HCT116 (cell line): ENCODE data around the gene VEPH1. TPM values are rescaled to one million over a fixed set of nuclear protein-coding genes. Genes with fewer than 3 reads are reported as not detected.

Source experiments
- ATAC-seq: fragments of 200-7000 bp; cut with Tn5 transposase; 2 replicates; pipeline ENCODE4 v1.9.1; 2020; ENCODE audit warnings: mild to moderate bottlenecking, moderate library complexity
- BruUV-seq: library from RNA; stranded (reverse); fragments of 400-500 nt; replicated peaks from 2 replicates; lab custom pipeline; 2021; lab: Mats Ljungman, UMichigan
- CTCF ChIA-PET: fragments of 300-600 bp; sonication (Branson Sonifier 250); formaldehyde crosslinking; loops from one replicate; lab custom pipeline; 2021; ENCODE audit warnings: antibody characterized with exemption; lab: Charles Lee
- POLR2A ChIA-PET: fragments of 300-600, 350-600 bp; sonication (Branson Sonifier 250); formaldehyde crosslinking; loops from one replicate; lab custom pipeline; 2021; ENCODE audit warnings: antibody characterized with exemption; lab: Charles Lee
- RAD21 ChIA-PET, 2 experiments: fragments of 300-600 bp; sonication (Branson Sonifier 250); formaldehyde crosslinking; loops; one replicate each; lab custom pipeline; 2023; ENCODE audit warnings: low total read pairs in 2 of 2; ENCODE audit not compliant: uncharacterized antibody in 2 of 2, unreplicated experiment in 2 of 2, low non-redundant PET in 1 of 2; lab: Charles Lee
- DNase-seq: peaks from one replicate; pipeline ENCODE4 v3.0.0-alpha.2; 2010; ENCODE audit warnings: low read depth, low spot score
- H2AFZ ChIP-seq: fragments of 200-600 bp; shearing (Covaris generic), sonication (generic); 2 replicates; pipeline ENCODE4 v1.6.1; 2017; ENCODE audit warnings: low read depth, mixed run types, mixed read lengths, antibody characterized with exemption, low read length; ENCODE audit not compliant: poor library complexity, severe bottlenecking
- H3K27ac ChIP-seq: 2 replicates; pipeline ENCODE4 v1.5.1; 2012; ENCODE audit warnings: low read depth, low read length
- H3K27me3 ChIP-seq: fragments of 200-600 bp; sonication (generic); 2 replicates; pipeline ENCODE4 v1.6.1; 2016; ENCODE audit warnings: mixed run types, low read length, mixed read lengths; ENCODE audit not compliant: insufficient read depth
- H3K36me3 ChIP-seq, 2 experiments: fragments of 200-500 bp in 1 of 2; fragments of 200-600 bp in 1 of 2; sonication (Bioruptor generic) in 1 of 2; sonication (generic) in 1 of 2; 2 replicates each; pipeline versions ENCODE4 v1.5.1 to v1.6.1; 2014 to 2016; ENCODE audit warnings: low read length in 2 of 2, inconsistent platforms in 1 of 2, mixed read lengths in 1 of 2, mixed run types in 1 of 2; ENCODE audit not compliant: insufficient read depth in 2 of 2, control insufficient read depth in 1 of 2
- H3K4me1 ChIP-seq, 2 experiments: fragments of 200-600 bp in 1 of 2; sonication (generic) in 1 of 2; 2 replicates each; pipeline versions ENCODE4 v1.5.1 to v1.6.1; 2012 to 2017; ENCODE audit warnings: low read length in 2 of 2, inconsistent platforms in 1 of 2, mild to moderate bottlenecking in 1 of 2, mixed read lengths in 1 of 2, mixed run types in 1 of 2, moderate library complexity in 1 of 2; ENCODE audit not compliant: insufficient read depth in 2 of 2, control insufficient read depth in 1 of 2
- H3K4me2 ChIP-seq: fragments of 200-600 bp; sonication (generic); 2 replicates; pipeline ENCODE4 v1.6.1; 2017; ENCODE audit warnings: mixed run types, low read length, mixed read lengths
- H3K4me3 ChIP-seq, 2 experiments: fragments of 200-600 bp in 1 of 2; sonication (generic) in 1 of 2; replicated peaks in 1 of 2; 2 replicates each; pipeline ENCODE4 v1.5.1; 2011 to 2016; ENCODE audit warnings: low read length in 2 of 2, control low read depth in 1 of 2, low read depth in 1 of 2, mild to moderate bottlenecking in 1 of 2, mixed read lengths in 1 of 2, mixed run types in 1 of 2
- H3K79me2 ChIP-seq: fragments of 200-600 bp; sonication (generic); 2 replicates; pipeline ENCODE4 v1.6.1; 2017; ENCODE audit warnings: mild to moderate bottlenecking, mixed run types, low read length, moderate library complexity, mixed read lengths; ENCODE audit not compliant: insufficient read depth
- H3K9ac ChIP-seq: fragments of 200-600 bp; sonication (generic); 2 replicates; pipeline ENCODE4 v1.6.1; 2016; ENCODE audit warnings: low read length, mixed read lengths
- H3K9me2 ChIP-seq: fragments of 200-600 bp; sonication (generic), shearing (Covaris generic); 2 replicates; pipeline ENCODE4 v1.6.1; 2017; ENCODE audit warnings: mixed run types, mild to moderate bottlenecking, moderate library complexity; ENCODE audit not compliant: insufficient read depth
- H3K9me3 ChIP-seq, 2 experiments: fragments of 200-500 bp in 1 of 2; fragments of 200-600 bp in 1 of 2; sonication (Bioruptor generic) in 1 of 2; sonication (generic) in 1 of 2; 2 replicates each; pipeline ENCODE4 v1.6.1; 2014 to 2017; ENCODE audit warnings: low read length in 2 of 2, mixed read lengths in 2 of 2, inconsistent platforms in 1 of 2, low read depth in 1 of 2, mild to moderate bottlenecking in 1 of 2, mixed run types in 1 of 2, moderate library complexity in 1 of 2; ENCODE audit not compliant: control insufficient read depth in 1 of 2, insufficient read depth in 1 of 2
- H4K20me1 ChIP-seq: fragments of 200-600 bp; sonication (generic), shearing (Covaris generic); 2 replicates; pipeline ENCODE4 v1.6.1; 2017; ENCODE audit warnings: mixed run types, mild to moderate bottlenecking, moderate library complexity; ENCODE audit not compliant: insufficient read depth
- CBX3 ChIP-seq: IDR thresholded peaks from 2 replicates; pipeline ENCODE4 v1.6.1; 2012; ENCODE audit warnings: low read depth
- EGR1 ChIP-seq: IDR thresholded peaks from 2 replicates; pipeline ENCODE4 v1.6.1; 2012; ENCODE audit warnings: low read depth
- ELF1 ChIP-seq: IDR thresholded peaks from 2 replicates; pipeline ENCODE4 v1.6.1; 2012; ENCODE audit warnings: low read depth, borderline replicate concordance
- EZH2 ChIP-seq: fragments of 200-600 bp; sonication (generic); IDR thresholded peaks from 2 replicates; pipeline ENCODE4 v1.6.1; 2017; ENCODE audit warnings: antibody characterized with exemption, mixed run types
- EZH2phosphoT487 ChIP-seq: fragments of 200-600 bp; IDR thresholded peaks from 2 replicates; pipeline ENCODE4 v1.6.1; 2018; ENCODE audit warnings: antibody characterized with exemption, borderline replicate concordance
- FOSL1 ChIP-seq: IDR thresholded peaks from 2 replicates; pipeline ENCODE4 v1.6.1; 2012; ENCODE audit warnings: low read depth
- JUND ChIP-seq: IDR thresholded peaks from 2 replicates; pipeline ENCODE4 v1.6.1; 2012
- POLR2AphosphoS5 ChIP-seq: IDR thresholded peaks from 2 replicates; pipeline ENCODE4 v1.6.1; 2011; ENCODE audit warnings: mild to moderate bottlenecking, low read depth, low read length, moderate library complexity
- RAD21 ChIP-seq: IDR thresholded peaks from 2 replicates; pipeline ENCODE4 v1.6.1; 2012; ENCODE audit warnings: low read depth, mild to moderate bottlenecking
- REST ChIP-seq: IDR thresholded peaks from 2 replicates; pipeline ENCODE4 v1.6.1; 2012; ENCODE audit warnings: low read depth
- SIN3A ChIP-seq: IDR thresholded peaks from 2 replicates; pipeline ENCODE4 v1.6.1; 2012; ENCODE audit warnings: low read depth
- SP1 ChIP-seq: IDR thresholded peaks from 2 replicates; pipeline ENCODE4 v1.6.1; 2012; ENCODE audit warnings: low read depth
- SRF ChIP-seq: IDR thresholded peaks from 2 replicates; pipeline ENCODE4 v1.6.1; 2012; ENCODE audit warnings: low read depth
- TCF7L2 ChIP-seq: IDR thresholded peaks from 2 replicates; pipeline ENCODE4 v1.7.0; 2011; ENCODE audit warnings: borderline replicate concordance, inconsistent platforms; ENCODE audit not compliant: insufficient read depth, insufficient read length; ENCODE audit errors: extremely low read depth
- YY1 ChIP-seq: IDR thresholded peaks from 2 replicates; pipeline ENCODE4 v1.6.1; 2011; ENCODE audit warnings: low read length, low read depth, moderate library complexity, mild to moderate bottlenecking; ENCODE audit not compliant: insufficient replicate concordance; ENCODE audit errors: extremely low read depth
- ZFX ChIP-seq: fragments of 450-650 bp; IDR thresholded peaks from 2 replicates; pipeline ENCODE4 v1.6.1; 2017
- intact Hi-C: fragments of 100-400 bp; cut with micrococcal nuclease; formaldehyde crosslinking; loops from 2 replicates; pipeline ENCODE4 v1.10.0; 2022
- total RNA-seq: library from RNA; stranded (reverse); gene quantifications from one replicate; pipeline ENCODE4 v1.2.1, GENCODE V29; 2021; ENCODE audit not compliant: unreplicated experiment
- TF ChIP-seq, protein P1 (sequence below): IDR thresholded peaks from 2 replicates; pipeline ENCODE4 v1.6.1; 2012
- TF ChIP-seq, protein P2 (sequence below): IDR thresholded peaks from 2 replicates; pipeline ENCODE4 v1.6.1; 2012
- TF ChIP-seq, protein P3 (sequence below): IDR thresholded peaks from 2 replicates; pipeline ENCODE4 v1.6.1; 2011; ENCODE audit warnings: mild to moderate bottlenecking, low read length, moderate library complexity; ENCODE audit not compliant: insufficient replicate concordance; ENCODE audit errors: extremely low read depth

The VEPH1 gene
- total RNA-seq, 1 experiment from 2014 or later, result 4.9 TPM

DNA sequence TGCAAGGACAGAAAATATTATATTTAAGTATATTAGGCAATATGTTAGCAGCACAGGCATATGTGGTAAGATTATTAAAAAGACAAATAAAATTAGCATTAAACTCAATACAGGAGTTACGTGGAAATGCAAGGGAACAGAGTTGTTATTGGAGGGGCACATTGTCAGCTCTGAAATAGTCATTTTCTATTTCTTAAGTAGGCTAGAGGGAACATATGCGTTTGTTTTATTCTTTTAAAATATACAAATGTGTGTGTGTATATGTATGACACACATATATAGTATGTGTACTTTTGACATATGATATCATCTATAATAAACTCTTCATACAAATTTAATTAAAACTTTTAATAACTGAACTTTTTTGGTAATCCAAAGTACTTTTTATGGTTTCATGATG, 22.8 kb upstream of the VEPH1 start:
- Histone ChIP-seq H3K4me1 (no peaks in the 10 kb centered on the region), H3K27ac (no peak overlapping the region), H3K9ac (no peak overlapping the region), H2AFZ (no peak overlapping the region), H4K20me1 (no peaks in the 10 kb centered on the region), H3K79me2 (no peaks in the 10 kb centered on the region), H3K9me3 (no peaks in the 10 kb centered on the region), H3K27me3 (no peaks in the 10 kb centered on the region), H3K4me2 (no peak overlapping the region), H3K36me3 (no peaks in the 10 kb centered on the region), H3K4me3 (no peak overlapping the region), H3K9me2 (no peaks in the 10 kb centered on the region)
- ATAC-seq (no peak), DNase-seq (no peak)
- intact Hi-C loops, result no loop called here
- ChIA-PET RAD21 (no interaction called here), CTCF (no interaction called here)
- BruUV-seq, result no TSS peak
- no peak for TF ChIP-seq TCF7L2
- TF ChIP-seq SIN3A, result no peak
- TF ChIP-seq ZFX, result no peak
- no peak for TF ChIP-seq SP1
- TF ChIP-seq, protein P1, sequence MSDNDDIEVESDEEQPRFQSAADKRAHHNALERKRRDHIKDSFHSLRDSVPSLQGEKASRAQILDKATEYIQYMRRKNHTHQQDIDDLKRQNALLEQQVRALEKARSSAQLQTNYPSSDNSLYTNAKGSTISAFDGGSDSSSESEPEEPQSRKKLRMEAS, result no peak
- TF ChIP-seq JUND, result no peak
- TF ChIP-seq EGR1, result no peak
- TF ChIP-seq, protein P2, sequence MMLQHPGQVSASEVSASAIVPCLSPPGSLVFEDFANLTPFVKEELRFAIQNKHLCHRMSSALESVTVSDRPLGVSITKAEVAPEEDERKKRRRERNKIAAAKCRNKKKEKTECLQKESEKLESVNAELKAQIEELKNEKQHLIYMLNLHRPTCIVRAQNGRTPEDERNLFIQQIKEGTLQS, result no peak
- TF ChIP-seq POLR2AphosphoS5, result no peak
- no peak for TF ChIP-seq REST
- no peak for TF ChIP-seq SRF
- no peak for TF ChIP-seq FOSL1
- no peak for TF ChIP-seq YY1
- no peak for TF ChIP-seq EZH2phosphoT487
- TF ChIP-seq CBX3, result no peak
- no peak for TF ChIP-seq ELF1
- TF ChIP-seq RAD21, result no peak
- TF ChIP-seq, protein P3, sequence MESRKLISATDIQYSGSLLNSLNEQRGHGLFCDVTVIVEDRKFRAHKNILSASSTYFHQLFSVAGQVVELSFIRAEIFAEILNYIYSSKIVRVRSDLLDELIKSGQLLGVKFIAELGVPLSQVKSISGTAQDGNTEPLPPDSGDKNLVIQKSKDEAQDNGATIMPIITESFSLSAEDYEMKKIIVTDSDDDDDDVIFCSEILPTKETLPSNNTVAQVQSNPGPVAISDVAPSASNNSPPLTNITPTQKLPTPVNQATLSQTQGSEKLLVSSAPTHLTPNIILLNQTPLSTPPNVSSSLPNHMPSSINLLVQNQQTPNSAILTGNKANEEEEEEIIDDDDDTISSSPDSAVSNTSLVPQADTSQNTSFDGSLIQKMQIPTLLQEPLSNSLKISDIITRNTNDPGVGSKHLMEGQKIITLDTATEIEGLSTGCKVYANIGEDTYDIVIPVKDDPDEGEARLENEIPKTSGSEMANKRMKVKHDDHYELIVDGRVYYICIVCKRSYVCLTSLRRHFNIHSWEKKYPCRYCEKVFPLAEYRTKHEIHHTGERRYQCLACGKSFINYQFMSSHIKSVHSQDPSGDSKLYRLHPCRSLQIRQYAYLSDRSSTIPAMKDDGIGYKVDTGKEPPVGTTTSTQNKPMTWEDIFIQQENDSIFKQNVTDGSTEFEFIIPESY, result no peak
- no peak for TF ChIP-seq EZH2
- TF ChIP-seq, all 23 proteins: peak for 0
- POLR2A ChIA-PET, result no interaction called here
